Articular chondrocyte of knee joint (primary cell): ENCODE measurements around the gene FGF14. TPM values are rescaled to one million over a fixed set of nuclear protein-coding genes. Genes with fewer than 3 reads are reported as not detected.

Source experiments
- small RNA-seq: library from RNA; depleted of rRNA; stranded (forward); fragments of <200 nt; gene quantifications from one replicate; pipeline ENCODE3, GENCODE V24; 2012
- total RNA-seq: library from RNA; depleted of rRNA; stranded (reverse); fragments of >200 nt; gene quantifications from 2 replicates; pipeline ENCODE4 v1.2.3, GENCODE V29; 2012

The FGF14 gene
- total RNA-seq, result under 0.01 and 0.11 TPM in 2 replicates

GRCh38 chr13:102401766-102402165 lies at the start of gene FGF14:
TSS of gene FGF14 (minus strand) at chr13:102402048.

Small RNA genes lying within 50 kb of the gene (small RNA-seq; reads per million reads assigned to genes)
- gene MIR2681 (not detected), gene MIR4705 (not detected), gene RNU1-24P (not detected), gene RNY1P2 (not detected), gene RPL39P29 (not detected)

Other genes starting within 250 kb of the FGF14 start
- 65.2 and 86.4 TPM in 2 replicates for gene TPP2, start 194.9 kb upstream of the FGF14 start, total RNA-seq